SK-N-SH (cell line): ENCODE measurements around the gene IL18R1. TPM values are rescaled to one million over a fixed set of nuclear protein-coding genes. Genes with fewer than 3 reads are reported as not detected.

Source experiments
- CTCF ChIA-PET: fragments of 300-600, 350-600 bp; formaldehyde crosslinking; extraction: SDS; loops from one replicate; lab custom pipeline; 2021; lab: Yijun Ruan, JAX
- POLR2A ChIA-PET: fragments of 350-600 bp; sonication (Branson Sonifier 250); formaldehyde crosslinking; extraction: SDS; loops from one replicate; lab custom pipeline; 2020; ENCODE audit warnings: antibody characterized with exemption, inconsistent platforms; lab: Yijun Ruan, JAX
- DNase-seq: peaks from one replicate; pipeline ENCODE4 v3.0.0; 2012
- H2AFZ ChIP-seq: fragments of 200-600 bp; sonication (generic); 2 replicates; pipeline ENCODE4 v1.8.1; 2016; ENCODE audit warnings: antibody characterized with exemption, mild to moderate bottlenecking, low read depth
- H3F3A ChIP-seq: fragments of 200-600 bp; sonication (generic); replicated peaks from 2 replicates; pipeline ENCODE3; 2016; ENCODE audit warnings: antibody characterized with exemption, mild to moderate bottlenecking; ENCODE audit not compliant: insufficient read depth
- H3K27ac ChIP-seq, 2 experiments: fragments of 200-500 bp in 1 of 2; fragments of 200-600 bp in 1 of 2; sonication (Bioruptor generic) in 1 of 2; sonication (generic), shearing (Covaris generic) in 1 of 2; 2 replicates each; pipeline versions ENCODE4 v1.5.1 to v1.6.1; 2014 to 2016; ENCODE audit warnings: low read depth in 2 of 2, inconsistent platforms in 1 of 2, low read length in 1 of 2, mild to moderate bottlenecking in 1 of 2, mixed read lengths in 1 of 2
- H3K27me3 ChIP-seq: fragments of 200-600 bp; sonication (generic), shearing (Covaris generic); 2 replicates; pipeline ENCODE4 v1.6.1; 2016; ENCODE audit warnings: mixed run types; ENCODE audit not compliant: insufficient read depth
- H3K36me3 ChIP-seq, 2 experiments: fragments of 200-500 bp in 1 of 2; fragments of 200-600 bp in 1 of 2; sonication (Bioruptor generic) in 1 of 2; sonication (generic) in 1 of 2; replicated peaks in 1 of 2; 2 replicates each; pipeline versions ENCODE3 to v1.5.1; 2014 to 2016; ENCODE audit warnings: low read length in 1 of 2, mild to moderate bottlenecking in 1 of 2; ENCODE audit not compliant: insufficient read depth in 2 of 2, control insufficient read depth in 1 of 2
- H3K4me1 ChIP-seq, 2 experiments: fragments of 200-500 bp in 1 of 2; fragments of 200-600 bp in 1 of 2; sonication (Bioruptor generic) in 1 of 2; sonication (generic), shearing (Covaris generic) in 1 of 2; 2 replicates each; pipeline versions ENCODE4 v1.5.1 to v1.6.1; 2014 to 2016; ENCODE audit warnings: low read depth in 1 of 2, low read length in 1 of 2, mixed run types in 1 of 2; ENCODE audit not compliant: insufficient read depth in 2 of 2, control insufficient read depth in 1 of 2
- H3K4me2 ChIP-seq: fragments of 200-600 bp; sonication (generic), shearing (Covaris generic); 2 replicates; pipeline ENCODE4 v1.6.1; 2017; ENCODE audit warnings: mixed run types
- H3K4me3 ChIP-seq, 2 experiments: fragments of 200-500 bp in 1 of 2; fragments of 200-600 bp in 1 of 2; sonication (Bioruptor generic) in 1 of 2; sonication (generic), shearing (Covaris generic) in 1 of 2; 2 replicates each; pipeline versions ENCODE4 v1.5.1 to v1.8.1; 2014 to 2016; ENCODE audit warnings: low read depth in 2 of 2, inconsistent platforms in 1 of 2, low read length in 1 of 2, mild to moderate bottlenecking in 1 of 2, mixed read lengths in 1 of 2, moderate library complexity in 1 of 2
- H3K79me2 ChIP-seq: fragments of 200-600 bp; sonication (generic); 2 replicates; pipeline ENCODE4 v1.8.1; 2017; ENCODE audit warnings: mild to moderate bottlenecking; ENCODE audit not compliant: insufficient read depth
- H3K9ac ChIP-seq: fragments of 200-600 bp; sonication (generic); 2 replicates; pipeline ENCODE4 v1.6.1; 2017; ENCODE audit warnings: mixed run types
- H3K9me2 ChIP-seq: fragments of 200-600 bp; sonication (generic); 2 replicates; pipeline ENCODE4 v1.6.1; 2017; ENCODE audit warnings: mixed run types
- H3K9me3 ChIP-seq: fragments of 200-600 bp; sonication (generic); 2 replicates; pipeline ENCODE4 v1.6.1; 2017; ENCODE audit warnings: mixed run types, mild to moderate bottlenecking, moderate library complexity
- H4K20me1 ChIP-seq: fragments of 200-600 bp; sonication (generic); 2 replicates; pipeline ENCODE4 v1.6.1; 2017; ENCODE audit warnings: mild to moderate bottlenecking, mixed run types; ENCODE audit not compliant: insufficient read depth
- CTCF ChIP-seq: fragments of 200-600 bp; sonication (generic); IDR thresholded peaks from 2 replicates; pipeline ENCODE4 v1.6.1; 2017; ENCODE audit warnings: antibody characterized with exemption, mild to moderate bottlenecking, moderate library complexity
- EZH2phosphoT487 ChIP-seq: fragments of 200-600 bp; sonication (generic); IDR thresholded peaks from 2 replicates; pipeline ENCODE4 v1.6.1; 2017; ENCODE audit warnings: low read depth, mixed run types, mild to moderate bottlenecking, antibody characterized with exemption, moderate library complexity, borderline replicate concordance
- FOSL2 ChIP-seq: IDR thresholded peaks from 2 replicates; pipeline ENCODE4 v1.4.0; 2012; ENCODE audit warnings: low read depth, mild to moderate bottlenecking, moderate library complexity, borderline replicate concordance
- FOXJ3 ChIP-seq: sonication (generic); formaldehyde crosslinking; IDR thresholded peaks from 2 replicates; pipeline ENCODE4 v1.5.1; 2020; ENCODE audit warnings: mild to moderate bottlenecking, missing genetic modification reagents
- FOXM1 ChIP-seq: IDR thresholded peaks from 2 replicates; pipeline ENCODE4 v1.4.0; 2012; ENCODE audit warnings: low read depth, mild to moderate bottlenecking
- GATA2 ChIP-seq: sonication (generic); formaldehyde crosslinking; IDR thresholded peaks from 2 replicates; pipeline ENCODE4 v1.5.0; 2020; ENCODE audit warnings: mild to moderate bottlenecking, missing genetic modification reagents
- IRF3 ChIP-seq: fragments of 150-350 bp; IDR thresholded peaks from 2 replicates; pipeline ENCODE4 v1.6.1; 2016; ENCODE audit warnings: mild to moderate bottlenecking, low read depth, low read length
- MAX ChIP-seq: IDR thresholded peaks from 2 replicates; pipeline ENCODE4 v1.4.0; 2012; ENCODE audit warnings: low read depth
- MEF2A ChIP-seq: IDR thresholded peaks from 2 replicates; pipeline ENCODE4 v1.4.0; 2012; ENCODE audit warnings: low read depth, borderline replicate concordance
- NRF1 ChIP-seq: IDR thresholded peaks from 2 replicates; pipeline ENCODE4 v1.6.1; 2012; ENCODE audit warnings: low read depth, mild to moderate bottlenecking, low read length
- RAD21 ChIP-seq: IDR thresholded peaks from 2 replicates; pipeline ENCODE4 v1.6.1; 2012; ENCODE audit warnings: mild to moderate bottlenecking, low read length
- REST ChIP-seq: IDR thresholded peaks from 2 replicates; pipeline ENCODE4 v1.6.1; 2012; ENCODE audit warnings: mild to moderate bottlenecking, low read depth, low read length, moderate library complexity
- RXRA ChIP-seq: IDR thresholded peaks from 2 replicates; pipeline ENCODE4 v1.4.0; 2012; ENCODE audit warnings: low read depth, mild to moderate bottlenecking, borderline replicate concordance
- SIN3A ChIP-seq: IDR thresholded peaks from 2 replicates; pipeline ENCODE4 v1.6.1; 2012; ENCODE audit warnings: low read depth, mild to moderate bottlenecking, low read length, moderate library complexity, borderline replicate concordance
- SMC3 ChIP-seq: IDR thresholded peaks from 2 replicates; pipeline ENCODE4 v1.6.1; 2012; ENCODE audit warnings: low read depth, low read length, improper control_type of control experiment
- TAF1 ChIP-seq: IDR thresholded peaks from 2 replicates; pipeline ENCODE4 v1.6.1; 2012; ENCODE audit warnings: low read depth, mild to moderate bottlenecking, low read length, moderate library complexity, borderline replicate concordance
- TCF12 ChIP-seq: IDR thresholded peaks from 2 replicates; pipeline ENCODE4 v1.4.0; 2012
- TEAD4 ChIP-seq: IDR thresholded peaks from 2 replicates; pipeline ENCODE4 v1.4.0; 2012; ENCODE audit warnings: mild to moderate bottlenecking, borderline replicate concordance; ENCODE audit not compliant: insufficient read depth
- YY1 ChIP-seq: IDR thresholded peaks from 2 replicates; pipeline ENCODE4 v1.4.0; 2012; ENCODE audit warnings: low read depth, mild to moderate bottlenecking
- WGBS: methylation state at CpG from one replicate; pipeline ENCODE4 v1.1.6; 2017; ENCODE audit warnings: low lambda C conversion rate; 5-methylcytosine and 5-hydroxymethylcytosine counted together
- polyA plus RNA-seq, 3 experiments: library from polyadenylated mRNA; depleted of rRNA; stranded (reverse); fragments of >200 nt; gene quantifications; 2 replicates each; pipeline ENCODE4 v1.2.3, GENCODE V29; 2012

Gene IL18R1
- polyA plus RNA-seq, 1 of the 3 experiments (the other 2 are of a cell fraction), result not detected

- TF ChIP-seq CTCF, result no peak
- no peak for TF ChIP-seq IRF3
Observed at GRCh38 chr2:102359527-102359926, 3.9 kb downstream of the IL18R1 start (continued).

- no peak overlapping the region for H2AFZ ChIP-seq
- no peak overlapping the region for H3K4me2 ChIP-seq
- H3K27me3 ChIP-seq, result peaks cover 19% of the 10 kb centered on the region; the same call in 1 of the 2 replicates
- no peaks in the 10 kb centered on the region for H3K36me3 ChIP-seq
- CTCF ChIA-PET, result interaction anchor here (1.0 kb wide), 1 partner anchor 342 kb away, joined by 5 read pairs; no protein-coding TSS in a partner anchor
- DNase-seq, result no peak
- H3K4me1 ChIP-seq, result no peaks in the 10 kb centered on the region
- POLR2A ChIA-PET, result no interaction called here
- H3F3A ChIP-seq, result no peaks in the 10 kb centered on the region
- no peak overlapping the region for H3K4me3 ChIP-seq
- no peaks in the 10 kb centered on the region for H3K9me2 ChIP-seq
- H3K79me2 ChIP-seq, result no peaks in the 10 kb centered on the region
- no peak overlapping the region for H3K9ac ChIP-seq
- 27% methylated on average over 5 of the region's 5 CpGs for WGBS
- no peak overlapping the region for H3K27ac ChIP-seq
- H3K9me3 ChIP-seq, result no peaks in the 10 kb centered on the region
- no peaks in the 10 kb centered on the region for H4K20me1 ChIP-seq
- TF ChIP-seq RXRA (no peak), FOXM1 (no peak)
- TF ChIP-seq, all 33 proteins: peak for 0
Observed at GRCh38 chr2:102361632-102362241, 6.1 kb downstream of the IL18R1 start.

GRCh38 chr2:102365763-102366162, 10.2 kb downstream of the IL18R1 start:
- no peaks in the 10 kb centered on the region for H3K9me2 ChIP-seq
- POLR2A ChIA-PET, result no interaction called here

More at GRCh38 chr2:102365763-102366162, 10.2 kb downstream of the IL18R1 start:
- Histone ChIP-seq H4K20me1 (no peaks in the 10 kb centered on the region), H3K27ac (no peak overlapping the region), H3K36me3 (no peaks in the 10 kb centered on the region), H3F3A (no peaks in the 10 kb centered on the region), H3K79me2 (no peaks in the 10 kb centered on the region), H3K9me3 (no peaks in the 10 kb centered on the region), H3K4me1 (no peaks in the 10 kb centered on the region), H3K9ac (no peak overlapping the region), H3K4me2 (no peak overlapping the region), H2AFZ (no peak overlapping the region), H3K4me3 (no peak overlapping the region), H3K27me3 (no peaks in the 10 kb centered on the region)
- CTCF ChIA-PET, result no interaction called here
- no peak for TF ChIP-seq SIN3A
- TF ChIP-seq GATA2 (CRISPR knock-in tag), result no peak
- no peak for TF ChIP-seq TCF12
- no peak for TF ChIP-seq SMC3
- no peak for TF ChIP-seq REST
- no peak for TF ChIP-seq FOXJ3 (CRISPR knock-in tag)
- no peak for TF ChIP-seq TEAD4
- TF ChIP-seq MAX, result no peak
- TF ChIP-seq FOSL2, result no peak
- no peak for TF ChIP-seq NRF1
- TF ChIP-seq RAD21, result no peak
- TF ChIP-seq MEF2A, result no peak
- TF ChIP-seq EZH2phosphoT487, result no peak
- no peak for TF ChIP-seq YY1
- no peak for TF ChIP-seq TAF1
- DNase-seq, result no peak
- 0% methylated on average over 1 of the region's 1 CpG for WGBS
